WI38 (cell line): ENCODE measurements around the gene PPP3R1.

Source experiments
- H3K4me3 ChIP-seq: 2 replicates; pipeline ENCODE4 v1.5.1; 2011; ENCODE audit warnings: low read depth, mild to moderate bottlenecking, control low read depth, low read length
- CTCF ChIP-seq: IDR thresholded peaks from 2 replicates; pipeline ENCODE4 v1.5.1; 2012; ENCODE audit warnings: low read depth, mild to moderate bottlenecking, control low read depth, low read length

PPP3R1 gene

GRCh38 chr2:68200157-68200787, 52.1 kb downstream of the PPP3R1 start:
- TF ChIP-seq CTCF, result no peak
- H3K4me3 ChIP-seq, result no peak overlapping the region

- peak; percentile 39; the same call in 1 of the 2 replicates for TF ChIP-seq CTCF
- H3K4me3 ChIP-seq, result no peak overlapping the region
Observed at GRCh38 chr2:68196120-68196716, 56.1 kb downstream of the PPP3R1 start.

GRCh38 chr2:68195096-68195495, 57.2 kb downstream of the PPP3R1 start:
- TF ChIP-seq CTCF, result no peak
- H3K4me3 ChIP-seq, result no peak overlapping the region

- TF ChIP-seq CTCF, result no peak
- H3K4me3 ChIP-seq, result no peak overlapping the region
Observed at GRCh38 chr2:68193787-68194372, 58.5 kb downstream of the PPP3R1 start.

- no peak overlapping the region for H3K4me3 ChIP-seq
- TF ChIP-seq CTCF, result no peak
Observed at GRCh38 chr2:68193144-68193543, 59.2 kb downstream of the PPP3R1 start.

- no peak overlapping the region for H3K4me3 ChIP-seq
- TF ChIP-seq CTCF, result no peak
Observed at GRCh38 chr2:68190991-68191731, 61.2 kb downstream of the PPP3R1 start.
